ENCODE measurements around the gene NAB2. TPM values are rescaled to one million over a fixed set of nuclear protein-coding genes. Genes with fewer than 3 reads are reported as not detected.

NAB2 gene
- total and polyA plus RNA-seq, 2 of the 8 experiments (the other 6 are each of a cell fraction or from before 2014, with no cell fraction given), result 20.9 to 23.5 TPM

DNA sequence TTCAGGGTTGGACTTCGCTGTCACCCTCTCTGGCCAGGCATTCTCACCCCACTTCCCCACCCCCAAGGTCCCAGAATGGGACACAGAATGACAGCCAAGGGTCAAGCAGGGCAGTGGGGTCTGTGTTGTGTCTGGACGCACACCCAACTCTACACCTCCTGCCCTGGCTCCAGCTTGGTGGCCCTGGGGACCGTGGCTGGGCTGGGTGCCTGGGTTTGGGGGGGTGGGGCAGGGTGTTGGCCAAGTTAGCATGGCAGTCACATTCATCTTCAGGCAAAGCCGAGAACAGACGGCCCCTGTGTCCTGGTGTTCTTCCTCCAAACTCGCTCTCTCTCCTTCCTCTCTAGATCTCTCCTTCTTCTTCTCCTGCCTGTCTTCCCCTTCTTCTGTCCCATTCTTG is 45.0 kb downstream of the NAB2 start:
- DNase-seq (ENCODE audit: low read depth in 1 of 2, low spot score in 2 of 2), result no peak
- Histone ChIP-seq H3K4ac (replicated peaks; ENCODE audit: insufficient read length, low read depth, low read length) (no peak overlapping the region), H3K4me1 (replicated peaks in 1 of 4; ENCODE audit: control insufficient read depth in 3 of 4, insufficient read depth in 4 of 4, low read length in 3 of 4) (peaks cover 28 to 59% (median 38%) of the 10 kb centered on the region in 4 experiments), H3K36me3 (ENCODE audit: control insufficient read depth in 2 of 4, insufficient read depth in 4 of 4, low read length in 3 of 4) (peaks cover under 1 to 12% (median 8%) of the 10 kb centered on the region in 4 experiments; a peak in 6 of 8 replicates), H2BK5ac (ENCODE audit: low read depth, low read length) (peak overlapping the region; percentile 22; the same call in 1 of the 2 replicates), H2AFZ (ENCODE audit: low read length) (no peak overlapping the region), H3K4me2 (ENCODE audit: insufficient read depth in 1 of 2, low read depth in 2 of 2, low read length in 2 of 2) (peak overlapping the region in 1 of 2 experiments; percentile 86; a peak in 2 of 4 replicates), H3K27me3 (replicated peaks in 1 of 4; ENCODE audit: control insufficient read depth in 3 of 4, extremely low read depth in 1 of 4, insufficient read depth in 3 of 4, low read length in 3 of 4) (no peaks in the 10 kb centered on the region), H2BK12ac (ENCODE audit: low read depth, low read length) (peak overlapping the region; percentile 35; the same call in 1 of the 2 replicates), H4K8ac (ENCODE audit: extremely low read depth, insufficient read depth, low read length) (no peak overlapping the region), H4K91ac (replicated peaks; ENCODE audit: insufficient read length, low read length) (peak overlapping the region; percentile 49), H3K9ac (replicated peaks in 1 of 4; ENCODE audit: extremely low read depth in 1 of 4, low read depth in 3 of 4, low read length in 3 of 4) (0 out of 7 replicates have a peak overlapping the region, but pooled peaks of 1 of the 4 experiments have one; percentile 29), H2BK15ac (ENCODE audit: low read length) (0 out of 2 replicates have a peak overlapping the region, but pooled peaks have one; percentile 88), H3K56ac (replicated peaks; ENCODE audit: insufficient read length, low read depth, low read length) (no peak overlapping the region), H3K23me2 (ENCODE audit: low read depth, low read length) (no peaks in the 10 kb centered on the region; the same call in 1 of the 2 replicates), H2AK5ac (ENCODE audit: low read depth, low read length) (peak overlapping the region; percentile 57; the same call in 1 of the 2 replicates), H3K14ac (ENCODE audit: insufficient read length) (no peak overlapping the region), H3K23ac (ENCODE audit: insufficient read length) (no peak overlapping the region), H3K79me2 (ENCODE audit: control insufficient read depth in 1 of 2, insufficient read depth in 2 of 2, low read length in 2 of 2) (peaks cover 7 to 84% of the 10 kb centered on the region in 2 experiments; a peak in 3 of 4 replicates), H3K79me1 (ENCODE audit: low read depth, low read length) (peaks cover 21% of the 10 kb centered on the region), H3K4me3 (ENCODE audit: extremely low read depth in 1 of 4, insufficient read depth in 2 of 4, low read depth in 3 of 4, low read length in 4 of 4) (no peak overlapping the region), H4K5ac (ENCODE audit: insufficient read length, low read depth, low read length) (no peak overlapping the region), H2BK120ac (replicated peaks; ENCODE audit: low read depth, low read length) (no peak overlapping the region), H2BK20ac (ENCODE audit: low read length) (0 out of 2 replicates have a peak overlapping the region, but pooled peaks have one; percentile 17), H3K18ac (ENCODE audit: extremely low read depth, low read length) (peak overlapping the region; percentile 36), H3K27ac (ENCODE audit: low read depth, low read length) (no peak overlapping the region), H3K9me3 (ENCODE audit: insufficient read depth in 2 of 2, low read depth in 1 of 2, low read length in 1 of 2) (no peaks in the 10 kb centered on the region), H4K20me1 (replicated peaks in 1 of 2; ENCODE audit: control insufficient read depth in 1 of 2, insufficient read depth in 2 of 2, low read length in 2 of 2) (peaks cover 8 to 20% of the 10 kb centered on the region in 2 experiments)
- no peak for FAIRE-seq
- 97% methylated on average over 5 of the region's 6 CpGs; no CpG with 5 or more reads in 1 of the 2 experiments for WGBS, 2 experiments (ENCODE audit: extremely low coverage in 1 of 2, insufficient coverage in 1 of 2, insufficient read length in 1 of 2, insufficient replicate concordance in 2 of 2, low coverage in 1 of 2, low lambda C conversion rate in 2 of 2, missing lambda C conversion rate in 1 of 2)
- TF ChIP-seq, protein P1, sequence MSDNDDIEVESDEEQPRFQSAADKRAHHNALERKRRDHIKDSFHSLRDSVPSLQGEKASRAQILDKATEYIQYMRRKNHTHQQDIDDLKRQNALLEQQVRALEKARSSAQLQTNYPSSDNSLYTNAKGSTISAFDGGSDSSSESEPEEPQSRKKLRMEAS (IDR thresholded peaks at IDR 0.05), result no peak
- TF ChIP-seq SP2 (IDR thresholded peaks at IDR 0.05; ENCODE audit: low read length), result no peak
- TF ChIP-seq, protein P2, sequence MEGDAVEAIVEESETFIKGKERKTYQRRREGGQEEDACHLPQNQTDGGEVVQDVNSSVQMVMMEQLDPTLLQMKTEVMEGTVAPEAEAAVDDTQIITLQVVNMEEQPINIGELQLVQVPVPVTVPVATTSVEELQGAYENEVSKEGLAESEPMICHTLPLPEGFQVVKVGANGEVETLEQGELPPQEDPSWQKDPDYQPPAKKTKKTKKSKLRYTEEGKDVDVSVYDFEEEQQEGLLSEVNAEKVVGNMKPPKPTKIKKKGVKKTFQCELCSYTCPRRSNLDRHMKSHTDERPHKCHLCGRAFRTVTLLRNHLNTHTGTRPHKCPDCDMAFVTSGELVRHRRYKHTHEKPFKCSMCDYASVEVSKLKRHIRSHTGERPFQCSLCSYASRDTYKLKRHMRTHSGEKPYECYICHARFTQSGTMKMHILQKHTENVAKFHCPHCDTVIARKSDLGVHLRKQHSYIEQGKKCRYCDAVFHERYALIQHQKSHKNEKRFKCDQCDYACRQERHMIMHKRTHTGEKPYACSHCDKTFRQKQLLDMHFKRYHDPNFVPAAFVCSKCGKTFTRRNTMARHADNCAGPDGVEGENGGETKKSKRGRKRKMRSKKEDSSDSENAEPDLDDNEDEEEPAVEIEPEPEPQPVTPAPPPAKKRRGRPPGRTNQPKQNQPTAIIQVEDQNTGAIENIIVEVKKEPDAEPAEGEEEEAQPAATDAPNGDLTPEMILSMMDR (IDR thresholded peaks at IDR 0.05; ENCODE audit: control extremely low read depth in 1 of 3, insufficient read depth in 1 of 3, low read depth in 1 of 3, low read length in 3 of 3), result no peak
- no peak for TF ChIP-seq HDAC6 (IDR thresholded peaks at IDR 0.05; ENCODE audit: low read depth, low read length)
- no peak for TF ChIP-seq RFX5 (IDR thresholded peaks at IDR 0.05; ENCODE audit: borderline replicate concordance, low read depth, low read length)
- no peak for TF ChIP-seq TAF1 (IDR thresholded peaks at IDR 0.05; ENCODE audit: low read depth, low read length)
- no peak for TF ChIP-seq PHF8 (conservative IDR thresholded peaks at IDR 0.05; ENCODE audit: low read depth, low read length)
- TF ChIP-seq NANOG (IDR thresholded peaks at IDR 0.05; ENCODE audit: insufficient read depth, low read depth, low read length, poor library complexity, severe bottlenecking), result no peak
- TF ChIP-seq SP4 (IDR thresholded peaks at IDR 0.05; ENCODE audit: low read length), result no peak
- ChIA-PET CTCF (ENCODE audit: partially characterized antibody) (interaction anchor here (0.9 to 19.8 kb wide), 7 partner anchors 11 to 80 kb away, joined by 3 to 305 read pairs (median 4); partner anchors contain the start of gene STAT6), POLR2A (ENCODE audit: partially characterized antibody) (interaction anchor here (1.0 to 9.3 kb wide), 10 partner anchors 10 to 80 kb away, joined by 3 to 105 read pairs (median 4); partner anchors contain the start of genes LRP1-AS and STAT6)
